ENCODE measurements around the gene BICD1.

GRCh38 chr12:32131666-32132065 lies 25.0 kb downstream of the BICD1 start:
- TF ChIP-seq, protein P1, sequence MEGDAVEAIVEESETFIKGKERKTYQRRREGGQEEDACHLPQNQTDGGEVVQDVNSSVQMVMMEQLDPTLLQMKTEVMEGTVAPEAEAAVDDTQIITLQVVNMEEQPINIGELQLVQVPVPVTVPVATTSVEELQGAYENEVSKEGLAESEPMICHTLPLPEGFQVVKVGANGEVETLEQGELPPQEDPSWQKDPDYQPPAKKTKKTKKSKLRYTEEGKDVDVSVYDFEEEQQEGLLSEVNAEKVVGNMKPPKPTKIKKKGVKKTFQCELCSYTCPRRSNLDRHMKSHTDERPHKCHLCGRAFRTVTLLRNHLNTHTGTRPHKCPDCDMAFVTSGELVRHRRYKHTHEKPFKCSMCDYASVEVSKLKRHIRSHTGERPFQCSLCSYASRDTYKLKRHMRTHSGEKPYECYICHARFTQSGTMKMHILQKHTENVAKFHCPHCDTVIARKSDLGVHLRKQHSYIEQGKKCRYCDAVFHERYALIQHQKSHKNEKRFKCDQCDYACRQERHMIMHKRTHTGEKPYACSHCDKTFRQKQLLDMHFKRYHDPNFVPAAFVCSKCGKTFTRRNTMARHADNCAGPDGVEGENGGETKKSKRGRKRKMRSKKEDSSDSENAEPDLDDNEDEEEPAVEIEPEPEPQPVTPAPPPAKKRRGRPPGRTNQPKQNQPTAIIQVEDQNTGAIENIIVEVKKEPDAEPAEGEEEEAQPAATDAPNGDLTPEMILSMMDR (IDR thresholded peaks at IDR 0.05): no peak
- TF ChIP-seq ZFX (IDR thresholded peaks at IDR 0.05; ENCODE audit: borderline replicate concordance): no peak

Measured in 22Rv1 (cell line).